Cortex of kidney (tissue), 1 donor: Measurements from ENCODE around the gene TRPM1.

Source experiments
- DNase-seq: peaks from one replicate; lab custom pipeline; 2025; lab: John Stamatoyannopoulos, UW

Gene TRPM1

GRCh38 chr15:31049682-31050615 lies 51.6 kb downstream of the TRPM1 start:
- DNase-seq: no peak

- no peak for DNase-seq
Observed at GRCh38 chr15:31049111-31049510, 52.4 kb downstream of the TRPM1 start.

- no peak for DNase-seq
Observed at GRCh38 chr15:31047437-31047836, 54.1 kb downstream of the TRPM1 start.

GRCh38 chr15:31046759-31047359 lies 54.7 kb downstream of the TRPM1 start:
- no peak for DNase-seq

- no peak for DNase-seq
Observed at GRCh38 chr15:31045606-31046005, 55.9 kb downstream of the TRPM1 start.

GRCh38 chr15:31042751-31043150 lies 58.8 kb downstream of the TRPM1 start:
- no peak for DNase-seq

GRCh38 chr15:31041610-31042009 lies 59.9 kb downstream of the TRPM1 start:
- DNase-seq: no peak

- DNase-seq: no peak
Observed at GRCh38 chr15:31040611-31041010, 60.9 kb downstream of the TRPM1 start.

GRCh38 chr15:31039961-31040360 lies 61.6 kb downstream of the TRPM1 start:
- DNase-seq: no peak

- no peak for DNase-seq
Observed at GRCh38 chr15:31037731-31038477, 63.6 kb downstream of the TRPM1 start.

GRCh38 chr15:31036783-31037182 lies 64.7 kb downstream of the TRPM1 start:
- DNase-seq: no peak

GRCh38 chr15:31035610-31036009 lies 65.9 kb downstream of the TRPM1 start:
- no peak for DNase-seq

GRCh38 chr15:31034152-31034551 lies 67.4 kb downstream of the TRPM1 start:
- no peak for DNase-seq

GRCh38 chr15:31032961-31033371 lies 68.6 kb downstream of the TRPM1 start:
- no peak for DNase-seq

GRCh38 chr15:31031471-31032067 lies 70.0 kb downstream of the TRPM1 start:
- no peak for DNase-seq

- DNase-seq: no peak
Observed at GRCh38 chr15:31027910-31028578, 73.5 kb downstream of the TRPM1 start.

GRCh38 chr15:31025996-31026395 lies 75.5 kb downstream of the TRPM1 start:
- DNase-seq: no peak

- no peak for DNase-seq
Observed at GRCh38 chr15:31024979-31025378, 76.5 kb downstream of the TRPM1 start.

GRCh38 chr15:31024330-31024729 lies 77.2 kb downstream of the TRPM1 start:
- DNase-seq: no peak

GRCh38 chr15:31023841-31024240 lies 77.7 kb downstream of the TRPM1 start:
- no peak for DNase-seq

- no peak for DNase-seq
Observed at GRCh38 chr15:31021067-31021665, 80.4 kb downstream of the TRPM1 start.
